Tibial artery (tissue), 4 donors: ENCODE measurements around the gene PPFIA4.

Source experiments
- DNase-seq, 2 donors: peaks; one replicate each; pipeline ENCODE4 v3.0.0-alpha.2; 2019
- H3K27ac ChIP-seq, 2 donors: fragments of 200-600 bp; sonication (generic) in 1 of 2; 1 replicate in 1 of 2; 2 replicates in 1 of 2; pipeline ENCODE4 v1.5.1; 2018 to 2019; ENCODE audit warnings: mild to moderate bottlenecking in 1 of 2
- H3K27me3 ChIP-seq, 2 donors: fragments of 200-600 bp; sonication (generic) in 1 of 2; one replicate each; pipeline versions ENCODE4 v1.5.1 to v1.6.0; 2016 to 2019
- H3K36me3 ChIP-seq, 3 donors: fragments of 200-600 bp; sonication (generic) in 2 of 3; one replicate each; pipeline ENCODE4 v1.5.1; 2016 to 2019; ENCODE audit warnings: mild to moderate bottlenecking in 2 of 3
- H3K4me1 ChIP-seq, 4 donors: fragments of 200-600 bp; sonication (generic) in 2 of 4; 1 replicate in 3 of 4; 2 replicates in 1 of 4; pipeline ENCODE4 v1.5.1; 2016 to 2019
- H3K4me3 ChIP-seq, 2 donors: fragments of 200-600 bp; sonication (generic) in 1 of 2; 1 replicate in 1 of 2; 2 replicates in 1 of 2; pipeline ENCODE4 v1.5.1; 2018 to 2019; ENCODE audit warnings: mild to moderate bottlenecking in 2 of 2
- H3K9me3 ChIP-seq, 3 donors: fragments of 200-600 bp; sonication (generic) in 1 of 3; one replicate each; pipeline ENCODE4 v1.5.1; 2016 to 2019
- CTCF ChIP-seq, 2 experiments: fragments of 200-600 bp in 1 of 2; fragments of 450-650 bp in 1 of 2; IDR thresholded peaks; one replicate each; pipeline ENCODE4 v1.5.1; 2017 to 2019; ENCODE audit warnings: antibody characterized with exemption in 2 of 2, mild to moderate bottlenecking in 1 of 2, moderate library complexity in 1 of 2
- intact Hi-C: fragments of 100-400 bp; cut with DNase I; formaldehyde crosslinking; loops from one replicate; pipeline ENCODE4 v1.15.0; 2023; ENCODE audit warnings: low total_unique reads

PPFIA4 gene

GRCh38 chr1:203116091-203116820 lies 90.0 kb downstream of the PPFIA4 start:
- H3K27ac ChIP-seq, result no peak overlapping the region
- H3K4me3 ChIP-seq, result no peak overlapping the region
- H3K36me3 ChIP-seq, result no peaks in the 10 kb centered on the region
- H3K4me1 ChIP-seq, result peaks cover 0 to 12% (median 5%) of the 10 kb centered on the region in 4 donors
- TF ChIP-seq CTCF (IDR thresholded peaks at IDR 0.05), result no peak
- H3K27me3 ChIP-seq, result peaks cover 0 to 55% of the 10 kb centered on the region in 2 donors
- intact Hi-C loops, result loop anchor here (5.0 kb wide), 1 partner anchor 101 kb away; no protein-coding TSS in a partner anchor
- DNase-seq, result no peak
- no peaks in the 10 kb centered on the region for H3K9me3 ChIP-seq

GRCh38 chr1:203117611-203118575 lies 91.6 kb downstream of the PPFIA4 start:
- Histone ChIP-seq H3K27me3 (peaks cover 0 to 71% of the 10 kb centered on the region in 2 donors), H3K4me1 (peaks cover 0 to 12% (median 5%) of the 10 kb centered on the region in 4 donors), H3K27ac (no peak overlapping the region), H3K36me3 (no peaks in the 10 kb centered on the region), H3K9me3 (no peaks in the 10 kb centered on the region), H3K4me3 (no peak overlapping the region)
- peak; percentile 70 to 71 for TF ChIP-seq CTCF (IDR thresholded peaks at IDR 0.05)
- intact Hi-C loops, result loop anchor here (5.0 kb wide), 1 partner anchor 99 kb away; no protein-coding TSS in a partner anchor
- DNase-seq, result peak; percentile 61 to 77

- H3K36me3 ChIP-seq, result no peaks in the 10 kb centered on the region
- H3K4me1 ChIP-seq, result peaks cover 0 to 12% (median 5%) of the 10 kb centered on the region in 4 donors
- DNase-seq, result no peak
- no peak overlapping the region for H3K27ac ChIP-seq
- TF ChIP-seq CTCF (IDR thresholded peaks at IDR 0.05), result no peak
- H3K4me3 ChIP-seq, result no peak overlapping the region
- intact Hi-C loops, result no loop called here
- H3K27me3 ChIP-seq, result peaks cover 0 to 98% of the 10 kb centered on the region in 2 donors
- H3K9me3 ChIP-seq, result no peaks in the 10 kb centered on the region
Measured at GRCh38 chr1:203120325-203121153, 94.2 kb downstream of the PPFIA4 start.

DNA sequence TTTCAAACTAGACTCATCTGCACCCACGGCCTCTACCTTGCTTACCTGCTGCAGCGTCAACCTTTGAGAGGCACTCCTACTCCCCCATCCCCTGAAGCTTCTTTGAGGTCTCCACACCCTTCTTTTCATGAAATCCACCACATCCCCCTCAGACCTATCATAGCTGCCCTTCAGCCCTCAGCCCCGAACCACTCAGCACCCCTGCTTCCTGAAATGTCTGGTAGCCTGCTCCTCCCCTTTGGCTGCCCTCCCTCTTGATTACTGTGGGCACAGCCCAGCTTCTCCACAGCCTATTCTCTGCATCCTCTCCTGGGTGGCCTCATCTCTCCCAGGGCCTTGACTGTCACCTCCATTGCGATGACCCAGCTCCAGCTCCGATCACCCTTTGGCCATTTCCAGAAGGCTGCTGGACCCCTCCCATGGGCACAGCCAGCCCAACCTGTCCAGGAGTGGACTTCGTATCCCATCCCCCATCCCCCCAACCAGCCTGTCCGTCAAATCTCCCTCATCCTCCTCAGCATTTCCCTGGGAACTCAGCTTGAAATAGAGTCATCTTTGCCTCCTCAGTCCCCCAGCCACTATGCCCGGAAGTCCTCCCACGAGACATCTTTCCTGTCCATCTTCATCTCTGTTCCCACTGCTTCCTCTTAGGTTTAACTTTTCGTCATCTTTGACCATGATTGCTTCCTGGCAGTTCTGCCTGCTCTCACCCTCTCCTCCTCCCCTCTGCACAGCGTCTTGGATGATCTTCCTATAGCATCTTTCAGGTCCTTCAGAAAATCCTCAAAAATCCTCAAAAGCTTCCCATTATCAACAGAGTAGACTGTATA lies 95.1 kb downstream of the PPFIA4 start:
- peak in 1 of 2 donors; percentile 19 for DNase-seq
- no peak overlapping the region for H3K4me3 ChIP-seq
- no peak overlapping the region for H3K27ac ChIP-seq
- no peaks in the 10 kb centered on the region for H3K36me3 ChIP-seq
- H3K9me3 ChIP-seq, result no peaks in the 10 kb centered on the region
- intact Hi-C loops, result no loop called here
- H3K4me1 ChIP-seq, result peaks cover 0 to 14% (median 7%) of the 10 kb centered on the region in 4 donors
- H3K27me3 ChIP-seq, result peaks cover 0 to 97% of the 10 kb centered on the region in 2 donors
- no peak for TF ChIP-seq CTCF (IDR thresholded peaks at IDR 0.05)
